Fibroblast of mammary gland (primary cell): Measurements from ENCODE around the gene EFNA5.

Source experiments
- DNase-seq: peaks from one replicate; pipeline ENCODE4 v3.0.0-alpha.2; 2010; ENCODE audit warnings: low read depth
- H3K4me3 ChIP-seq: 2 replicates; pipeline ENCODE4 v1.5.1; 2011; ENCODE audit warnings: low read depth, mild to moderate bottlenecking, low read length, moderate library complexity; ENCODE audit not compliant: control insufficient read depth
- TF ChIP-seq, protein P1 (sequence below): conservative IDR thresholded peaks from 2 replicates; pipeline ENCODE4 v1.5.1; 2011; ENCODE audit warnings: low read depth, low read length, inconsistent platforms; ENCODE audit not compliant: control insufficient read depth, insufficient read depth

Gene EFNA5

DNA sequence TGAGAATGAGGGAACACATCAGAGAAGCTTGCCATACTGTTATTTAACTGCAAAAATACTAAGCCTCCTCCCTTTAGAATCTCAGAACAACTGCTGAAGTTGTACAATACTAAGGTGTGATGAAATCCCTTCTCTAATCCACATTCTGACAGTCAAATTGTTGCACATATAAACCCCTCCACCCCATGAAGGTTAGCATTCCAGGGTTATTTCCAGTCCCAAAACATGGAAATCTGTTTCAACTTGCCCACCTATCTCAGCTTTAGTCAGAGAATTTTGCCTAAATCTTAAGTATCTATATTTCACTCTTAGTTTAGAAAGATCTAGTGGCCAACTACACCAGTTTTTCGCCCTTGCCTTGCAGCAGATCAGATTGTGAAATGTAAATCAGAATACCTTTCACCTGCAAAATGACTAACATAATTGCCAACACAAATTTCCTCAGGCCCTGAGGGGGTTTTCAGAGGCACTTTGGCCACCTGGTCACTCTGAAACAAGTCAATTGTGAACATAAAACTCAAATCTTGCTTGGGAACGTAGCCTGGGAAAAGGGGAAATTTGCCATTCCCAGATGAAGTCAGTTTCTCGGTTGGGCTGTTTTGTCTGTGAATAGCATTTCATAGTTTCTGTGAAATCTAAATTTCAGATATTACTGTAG is 93.9 kb downstream of the EFNA5 start:
- DNase-seq, result no peak
- no peak overlapping the region for H3K4me3 ChIP-seq
- TF ChIP-seq, protein P1, sequence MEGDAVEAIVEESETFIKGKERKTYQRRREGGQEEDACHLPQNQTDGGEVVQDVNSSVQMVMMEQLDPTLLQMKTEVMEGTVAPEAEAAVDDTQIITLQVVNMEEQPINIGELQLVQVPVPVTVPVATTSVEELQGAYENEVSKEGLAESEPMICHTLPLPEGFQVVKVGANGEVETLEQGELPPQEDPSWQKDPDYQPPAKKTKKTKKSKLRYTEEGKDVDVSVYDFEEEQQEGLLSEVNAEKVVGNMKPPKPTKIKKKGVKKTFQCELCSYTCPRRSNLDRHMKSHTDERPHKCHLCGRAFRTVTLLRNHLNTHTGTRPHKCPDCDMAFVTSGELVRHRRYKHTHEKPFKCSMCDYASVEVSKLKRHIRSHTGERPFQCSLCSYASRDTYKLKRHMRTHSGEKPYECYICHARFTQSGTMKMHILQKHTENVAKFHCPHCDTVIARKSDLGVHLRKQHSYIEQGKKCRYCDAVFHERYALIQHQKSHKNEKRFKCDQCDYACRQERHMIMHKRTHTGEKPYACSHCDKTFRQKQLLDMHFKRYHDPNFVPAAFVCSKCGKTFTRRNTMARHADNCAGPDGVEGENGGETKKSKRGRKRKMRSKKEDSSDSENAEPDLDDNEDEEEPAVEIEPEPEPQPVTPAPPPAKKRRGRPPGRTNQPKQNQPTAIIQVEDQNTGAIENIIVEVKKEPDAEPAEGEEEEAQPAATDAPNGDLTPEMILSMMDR, result no peak

DNA sequence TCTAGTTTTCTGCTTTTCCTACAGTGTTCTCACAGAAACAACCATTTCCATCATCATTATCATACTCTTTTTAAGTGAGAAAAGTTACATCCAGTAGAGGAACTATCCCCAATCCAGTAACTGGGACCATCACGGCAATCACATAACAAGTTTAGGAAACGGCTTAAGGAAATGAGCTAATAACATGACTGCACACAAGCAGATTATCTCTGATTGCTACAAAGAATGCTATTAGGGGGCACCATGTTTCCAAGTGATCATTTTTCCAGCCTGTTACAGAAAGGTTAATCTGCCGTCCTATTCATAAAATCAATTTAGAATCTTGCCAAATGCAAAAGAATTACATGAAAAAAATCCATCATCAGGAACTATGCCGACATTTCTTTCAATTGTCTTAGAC is 94.6 kb downstream of the EFNA5 start:
- no peak for DNase-seq
- TF ChIP-seq, protein P1, result no peak
- H3K4me3 ChIP-seq, result no peak overlapping the region

- no peak overlapping the region for H3K4me3 ChIP-seq
- TF ChIP-seq, protein P1, result no peak
- DNase-seq, result no peak
These were observed 96.5 kb downstream of the EFNA5 start for GRCh38 chr5:107574287-107574686.

GRCh38 chr5:107572715-107573368 is 97.9 kb downstream of the EFNA5 start:
- TF ChIP-seq, protein P1, result no peak
- no peak for DNase-seq
- no peak overlapping the region for H3K4me3 ChIP-seq

DNA sequence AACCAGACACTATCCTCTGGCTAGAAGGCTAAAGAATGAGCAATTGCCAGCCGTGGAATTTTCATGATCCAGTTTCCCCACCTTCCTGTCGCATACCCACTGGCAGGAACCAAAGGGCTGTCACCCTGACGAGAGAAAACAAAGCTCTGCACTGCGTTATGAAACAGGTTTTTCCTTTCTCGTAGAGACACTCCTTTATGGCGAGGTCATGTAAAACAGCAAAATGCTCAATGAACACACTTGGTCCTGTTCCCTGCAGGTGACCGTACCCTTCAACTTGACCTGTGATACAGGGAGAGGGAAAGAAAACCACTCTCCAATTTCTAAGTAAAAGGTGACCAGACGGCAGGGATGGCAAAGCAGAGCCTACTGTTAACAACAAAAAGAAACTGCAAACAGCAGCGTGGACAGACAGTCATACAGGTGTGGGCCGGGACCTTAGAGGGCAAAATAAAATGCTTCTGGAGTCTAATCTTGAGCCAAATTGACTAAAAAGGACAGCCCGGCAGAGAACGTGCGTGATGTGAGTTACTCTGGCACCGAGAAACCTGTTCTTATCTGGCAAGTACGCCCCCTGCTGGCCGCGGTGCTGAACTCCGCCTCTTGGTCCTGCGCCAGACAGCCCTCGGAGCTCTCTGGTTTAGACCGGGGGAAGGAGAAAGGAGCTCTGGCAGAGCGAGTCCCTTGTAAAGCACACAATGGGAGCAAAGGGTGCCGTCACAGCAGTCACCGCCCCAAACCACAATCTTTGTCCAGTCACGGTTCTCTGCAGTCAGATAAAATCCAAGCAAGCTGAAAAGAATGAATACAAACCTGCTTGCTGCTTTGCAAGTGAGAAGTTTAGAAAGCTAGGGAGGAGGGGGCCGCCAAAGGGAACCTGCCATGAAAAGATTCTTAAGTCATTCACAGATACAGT is 98.9 kb downstream of the EFNA5 start:
- DNase-seq, result peak; percentile 89
- peak overlapping the region; percentile 43 for H3K4me3 ChIP-seq
- TF ChIP-seq, protein P1, result peak; percentile 76

DNA sequence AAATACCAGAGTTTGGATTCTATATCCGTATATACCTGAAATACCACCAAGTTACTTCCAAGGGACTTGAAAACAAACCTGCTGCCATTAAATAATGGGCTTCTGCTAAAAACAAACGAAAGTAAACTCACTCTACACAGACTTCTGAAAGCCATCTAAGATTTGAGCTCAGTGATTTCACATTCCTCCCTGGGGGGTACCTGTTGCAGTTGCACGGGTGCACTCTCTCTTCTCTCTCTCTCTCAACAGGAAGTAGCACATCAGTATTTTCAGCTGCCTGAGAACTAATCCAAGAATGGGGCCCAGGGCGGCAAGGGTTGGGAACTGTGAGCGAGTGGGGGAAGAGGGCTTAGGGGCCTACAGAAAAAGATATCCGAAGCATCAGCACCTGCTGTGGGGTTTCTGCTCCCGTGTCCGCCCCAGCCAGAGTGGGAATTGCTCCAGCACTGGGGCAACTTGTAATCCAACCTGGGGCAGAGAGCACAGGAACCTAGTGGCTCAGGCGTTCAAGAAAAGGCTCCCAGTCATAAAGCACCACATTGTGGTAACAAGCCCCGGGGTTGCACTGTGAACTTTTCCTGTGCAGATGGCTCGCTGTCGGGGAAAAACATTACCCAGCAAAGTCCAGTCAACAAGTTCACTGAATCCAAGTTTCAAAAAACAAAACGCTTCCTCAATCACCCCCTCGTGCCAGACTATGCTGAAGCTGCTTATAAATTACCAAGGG is 99.8 kb downstream of the EFNA5 start:
- no peak overlapping the region for H3K4me3 ChIP-seq
- TF ChIP-seq, protein P1, result no peak
- DNase-seq, result no peak
